Upper lobe of left lung (tissue), 4 donors: Measurements from ENCODE around the gene RGL1.

Experiments
- CTCF ChIP-seq, 6 experiments: fragments of 450-650 bp in 4 of 6; fragments of 200-600 bp in 2 of 6; sonication (generic) in 2 of 6; IDR thresholded peaks; one replicate each; pipeline ENCODE4 v1.5.1; 2016 to 2019; ENCODE audit warnings: antibody characterized with exemption in 6 of 6
- EP300 ChIP-seq, 4 donors: sonication (generic); formaldehyde crosslinking; IDR thresholded peaks; one replicate each; pipeline ENCODE4 v1.5.1; 2017; ENCODE audit warnings: antibody characterized with exemption in 4 of 4, control low read depth in 2 of 4

DNA sequence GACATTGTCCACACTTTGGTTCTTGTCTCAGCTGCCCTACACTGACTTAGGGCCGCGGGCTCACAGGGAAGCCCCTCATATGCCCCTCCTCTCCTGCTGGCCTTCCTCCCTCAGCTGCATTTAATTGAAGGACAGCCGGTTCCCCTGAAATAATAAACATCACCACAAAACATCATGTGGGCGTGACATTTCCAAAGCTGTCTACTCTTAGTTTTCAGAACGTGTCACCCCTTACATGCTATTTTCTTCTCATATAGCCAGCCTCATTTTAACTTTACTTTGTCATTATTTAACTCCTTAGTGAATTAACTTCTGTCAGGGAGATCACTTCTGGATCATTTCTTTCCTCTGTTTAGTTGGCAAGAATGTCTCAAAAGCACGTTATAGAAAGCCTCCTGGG, 129.4 kb downstream of the RGL1 start:
- TF ChIP-seq CTCF (IDR thresholded peaks at IDR 0.05): no peak
- TF ChIP-seq EP300 (IDR thresholded peaks at IDR 0.05): no peak
